Astrocyte (in vitro differentiated cells and primary cell): ENCODE results near the gene MMP17. TPM values are rescaled to one million over a fixed set of nuclear protein-coding genes. Genes with fewer than 3 reads are reported as not detected.

Source experiments
- DNase-seq: peaks from one replicate; pipeline ENCODE4 v3.0.0-alpha.2; 2010; ENCODE audit warnings: low read depth
- FAIRE-seq: peaks from 2 replicates; lab custom pipeline; 2011; peaks lifted over from hg19 to GRCh38; lab: Jason Lieb, UNC
- H2AFZ ChIP-seq: 2 replicates; pipeline ENCODE4 v1.6.0; 2012; ENCODE audit warnings: low read depth, low read length, inconsistent platforms
- H3K27ac ChIP-seq: 2 replicates; pipeline ENCODE4 v1.5.1; 2011; ENCODE audit warnings: low read depth, low read length, inconsistent platforms
- H3K27me3 ChIP-seq: 2 replicates; pipeline ENCODE4 v1.6.0; 2011; ENCODE audit warnings: low read length, inconsistent platforms; ENCODE audit not compliant: insufficient read depth
- H3K36me3 ChIP-seq: 2 replicates; pipeline ENCODE4 v1.5.1; 2011; ENCODE audit warnings: low read length, inconsistent platforms; ENCODE audit not compliant: insufficient read depth
- H3K4me1 ChIP-seq: 2 replicates; pipeline ENCODE4 v1.5.1; 2011; ENCODE audit warnings: low read length, inconsistent platforms; ENCODE audit not compliant: insufficient read depth
- H3K4me2 ChIP-seq: 2 replicates; pipeline ENCODE4 v1.6.0; 2012; ENCODE audit warnings: low read length, inconsistent platforms
- H3K4me3 ChIP-seq: 2 replicates; pipeline ENCODE4 v1.5.1; 2011; ENCODE audit warnings: low read depth, mild to moderate bottlenecking, low read length, inconsistent platforms; ENCODE audit not compliant: insufficient read depth
- H3K79me2 ChIP-seq: 2 replicates; pipeline ENCODE4 v1.6.0; 2012; ENCODE audit warnings: mild to moderate bottlenecking, low read length, inconsistent platforms; ENCODE audit not compliant: insufficient read depth
- H3K9ac ChIP-seq: 2 replicates; pipeline ENCODE4 v1.6.0; 2012; ENCODE audit warnings: mild to moderate bottlenecking, low read length, inconsistent platforms
- H3K9me3 ChIP-seq: 2 replicates; pipeline ENCODE4 v1.5.1; 2012; ENCODE audit warnings: low read depth, mild to moderate bottlenecking, low read length, inconsistent platforms; ENCODE audit not compliant: insufficient read depth
- H4K20me1 ChIP-seq: 2 replicates; pipeline ENCODE4 v1.6.0; 2012; ENCODE audit warnings: low read length, inconsistent platforms; ENCODE audit not compliant: insufficient read depth
- H3K27ac Mint-ChIP-seq: one replicate; pipeline ENCODE4 v1.8.0; 2021; ENCODE audit warnings: mild to moderate bottlenecking, mixed read lengths; ENCODE audit not compliant: unreplicated experiment
- H3K27me3 Mint-ChIP-seq: one replicate; pipeline ENCODE4 v1.8.0; 2021; ENCODE audit warnings: low read depth, mixed read lengths; ENCODE audit not compliant: unreplicated experiment
- H3K36me3 Mint-ChIP-seq: one replicate; pipeline ENCODE4 v1.8.0; 2021; ENCODE audit warnings: low read depth, mixed read lengths; ENCODE audit not compliant: unreplicated experiment
- H3K4me1 Mint-ChIP-seq: one replicate; pipeline ENCODE4 v1.8.0; 2021; ENCODE audit warnings: low read depth, mixed read lengths; ENCODE audit not compliant: unreplicated experiment
- H3K4me3 Mint-ChIP-seq: one replicate; pipeline ENCODE4 v1.8.0; 2021; ENCODE audit warnings: mild to moderate bottlenecking, moderate library complexity, mixed read lengths; ENCODE audit not compliant: unreplicated experiment
- H3K9me3 Mint-ChIP-seq: one replicate; pipeline ENCODE4 v1.8.0; 2021; ENCODE audit warnings: mild to moderate bottlenecking, mixed read lengths; ENCODE audit not compliant: unreplicated experiment
- EZH2 ChIP-seq: IDR thresholded peaks from 2 replicates; pipeline ENCODE4 v1.6.1; 2012; ENCODE audit warnings: mild to moderate bottlenecking, low read length, inconsistent platforms; ENCODE audit not compliant: insufficient read depth
- total RNA-seq: library from RNA; stranded (reverse); gene quantifications from 2 replicates; pipeline ENCODE4 v1.2.1, GENCODE V29; 2021
- TF ChIP-seq, protein P1 (sequence below): IDR thresholded peaks from 2 replicates; pipeline ENCODE4 v1.5.1; 2011; ENCODE audit warnings: low read depth, mild to moderate bottlenecking, inconsistent platforms, low read length, moderate library complexity; ENCODE audit not compliant: insufficient read depth

MMP17 gene
- total RNA-seq, 1 donor from 2014 or later: 8.4 TPM

DNA sequence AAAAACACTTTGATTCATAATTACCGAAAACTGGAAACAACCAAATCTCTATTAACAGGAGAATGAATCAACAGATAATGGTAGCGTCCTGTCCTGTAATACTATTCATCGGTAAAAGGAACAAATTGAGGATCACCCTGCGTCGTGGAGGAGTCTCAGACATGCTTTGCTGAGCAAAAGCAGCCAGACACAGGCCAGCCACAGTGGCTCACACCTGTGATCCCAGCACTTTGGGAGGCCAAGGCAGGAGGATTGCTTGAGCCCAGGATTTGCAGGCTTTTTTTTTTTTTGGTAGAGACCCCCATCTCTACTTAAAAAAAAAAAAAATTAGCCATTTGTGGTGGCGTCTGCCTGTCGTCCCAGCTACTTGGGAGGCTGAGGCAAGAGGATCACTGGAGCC lies 34.1 kb upstream of the MMP17 start:
- Histone ChIP-seq H3K27ac (no peak overlapping the region), H3K4me3 (no peak overlapping the region), H3K4me1 (peaks cover 13% of the 10 kb centered on the region), H3K4me2 (no peak overlapping the region), H4K20me1 (no peaks in the 10 kb centered on the region), H2AFZ (no peak overlapping the region), H3K9ac (no peak overlapping the region), H3K27me3 (no peaks in the 10 kb centered on the region), H3K9me3 (no peaks in the 10 kb centered on the region), H3K79me2 (no peaks in the 10 kb centered on the region), H3K36me3 (peaks cover 20% of the 10 kb centered on the region)
- peaks cover 17% of the 10 kb centered on the region for H3K36me3 Mint-ChIP-seq
- DNase-seq: no peak
- H3K27me3 Mint-ChIP-seq: no peaks in the 10 kb centered on the region
- peaks cover 14% of the 10 kb centered on the region for H3K4me1 Mint-ChIP-seq
- H3K4me3 Mint-ChIP-seq: no peak overlapping the region
- H3K27ac Mint-ChIP-seq: peak overlapping the region; percentile 71
- no peak for FAIRE-seq
- no peaks in the 10 kb centered on the region for H3K9me3 Mint-ChIP-seq
- TF ChIP-seq, protein P1, sequence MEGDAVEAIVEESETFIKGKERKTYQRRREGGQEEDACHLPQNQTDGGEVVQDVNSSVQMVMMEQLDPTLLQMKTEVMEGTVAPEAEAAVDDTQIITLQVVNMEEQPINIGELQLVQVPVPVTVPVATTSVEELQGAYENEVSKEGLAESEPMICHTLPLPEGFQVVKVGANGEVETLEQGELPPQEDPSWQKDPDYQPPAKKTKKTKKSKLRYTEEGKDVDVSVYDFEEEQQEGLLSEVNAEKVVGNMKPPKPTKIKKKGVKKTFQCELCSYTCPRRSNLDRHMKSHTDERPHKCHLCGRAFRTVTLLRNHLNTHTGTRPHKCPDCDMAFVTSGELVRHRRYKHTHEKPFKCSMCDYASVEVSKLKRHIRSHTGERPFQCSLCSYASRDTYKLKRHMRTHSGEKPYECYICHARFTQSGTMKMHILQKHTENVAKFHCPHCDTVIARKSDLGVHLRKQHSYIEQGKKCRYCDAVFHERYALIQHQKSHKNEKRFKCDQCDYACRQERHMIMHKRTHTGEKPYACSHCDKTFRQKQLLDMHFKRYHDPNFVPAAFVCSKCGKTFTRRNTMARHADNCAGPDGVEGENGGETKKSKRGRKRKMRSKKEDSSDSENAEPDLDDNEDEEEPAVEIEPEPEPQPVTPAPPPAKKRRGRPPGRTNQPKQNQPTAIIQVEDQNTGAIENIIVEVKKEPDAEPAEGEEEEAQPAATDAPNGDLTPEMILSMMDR: no peak

DNA sequence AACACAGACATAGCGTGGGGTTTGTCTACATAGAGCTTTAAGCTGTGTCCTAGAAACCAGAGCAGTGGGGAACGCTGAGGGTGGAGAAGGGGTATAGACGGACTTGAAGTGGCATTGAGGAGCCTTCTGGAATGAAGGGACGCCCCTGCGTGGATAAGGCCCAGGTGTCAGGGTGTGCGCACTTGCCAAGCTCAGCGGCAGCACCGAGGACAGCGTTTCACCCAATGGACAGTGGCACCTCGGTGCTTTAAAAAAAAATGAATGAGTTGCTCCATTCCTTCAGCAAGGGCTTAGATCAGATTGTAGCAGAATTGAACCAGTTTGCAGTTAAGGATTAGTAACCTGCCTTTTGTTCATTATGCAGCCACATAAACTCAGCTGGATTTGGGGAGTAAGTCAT lies 33.6 kb upstream of the MMP17 start:
- DNase-seq: no peak
- Histone ChIP-seq H3K9ac (no peak overlapping the region), H3K36me3 (peaks cover 20% of the 10 kb centered on the region), H4K20me1 (no peaks in the 10 kb centered on the region), H3K9me3 (no peaks in the 10 kb centered on the region), H3K27ac (no peak overlapping the region), H3K4me3 (no peak overlapping the region), H3K4me2 (no peak overlapping the region), H2AFZ (no peak overlapping the region), H3K4me1 (peaks cover 13% of the 10 kb centered on the region), H3K79me2 (no peaks in the 10 kb centered on the region), H3K27me3 (no peaks in the 10 kb centered on the region)
- no peak for FAIRE-seq
- H3K27me3 Mint-ChIP-seq: no peaks in the 10 kb centered on the region
- no peak for TF ChIP-seq EZH2
- TF ChIP-seq, protein P1: no peak
- H3K36me3 Mint-ChIP-seq: peaks cover 18% of the 10 kb centered on the region
- no peak overlapping the region for H3K4me3 Mint-ChIP-seq
- peak overlapping the region; percentile 14 for H3K27ac Mint-ChIP-seq
- peaks cover 14% of the 10 kb centered on the region for H3K4me1 Mint-ChIP-seq
- H3K9me3 Mint-ChIP-seq: no peaks in the 10 kb centered on the region

DNA sequence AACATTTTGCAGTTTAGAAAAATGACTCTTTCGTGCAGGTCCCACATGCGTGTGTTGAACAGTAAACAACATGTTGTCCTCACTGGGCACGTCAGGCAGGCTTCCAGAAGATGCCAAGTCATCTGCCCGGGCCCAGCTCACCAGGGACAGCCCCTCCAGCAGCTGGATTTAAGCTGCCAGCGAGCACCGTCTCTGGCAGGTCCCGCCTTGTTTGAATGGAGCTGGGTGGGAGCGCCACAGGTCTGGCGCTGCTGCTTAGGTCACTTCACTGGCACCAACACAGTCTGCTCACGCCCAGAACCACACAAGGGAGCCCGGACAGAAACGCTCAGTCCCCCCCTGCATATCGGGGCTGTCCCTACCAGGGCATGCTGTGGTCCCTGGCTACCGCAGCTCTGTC lies 33.1 kb upstream of the MMP17 start:
- Histone ChIP-seq H3K9me3 (no peaks in the 10 kb centered on the region), H3K4me3 (no peak overlapping the region), H3K27ac (no peak overlapping the region), H3K4me2 (no peak overlapping the region), H3K9ac (no peak overlapping the region), H4K20me1 (no peaks in the 10 kb centered on the region), H3K79me2 (no peaks in the 10 kb centered on the region), H3K27me3 (no peaks in the 10 kb centered on the region), H3K4me1 (peaks cover 13% of the 10 kb centered on the region), H3K36me3 (peaks cover 20% of the 10 kb centered on the region), H2AFZ (no peak overlapping the region)
- H3K4me1 Mint-ChIP-seq: peaks cover 14% of the 10 kb centered on the region
- H3K27ac Mint-ChIP-seq: peak overlapping the region; percentile 14
- H3K27me3 Mint-ChIP-seq: no peaks in the 10 kb centered on the region
- H3K36me3 Mint-ChIP-seq: peaks cover 17% of the 10 kb centered on the region
- DNase-seq: no peak
- no peak for FAIRE-seq
- H3K9me3 Mint-ChIP-seq: no peaks in the 10 kb centered on the region
- H3K4me3 Mint-ChIP-seq: no peak overlapping the region
- TF ChIP-seq, protein P1: no peak
- TF ChIP-seq EZH2: no peak
